ENCODE data around the gene SOS2.

The SOS2 gene

DNA sequence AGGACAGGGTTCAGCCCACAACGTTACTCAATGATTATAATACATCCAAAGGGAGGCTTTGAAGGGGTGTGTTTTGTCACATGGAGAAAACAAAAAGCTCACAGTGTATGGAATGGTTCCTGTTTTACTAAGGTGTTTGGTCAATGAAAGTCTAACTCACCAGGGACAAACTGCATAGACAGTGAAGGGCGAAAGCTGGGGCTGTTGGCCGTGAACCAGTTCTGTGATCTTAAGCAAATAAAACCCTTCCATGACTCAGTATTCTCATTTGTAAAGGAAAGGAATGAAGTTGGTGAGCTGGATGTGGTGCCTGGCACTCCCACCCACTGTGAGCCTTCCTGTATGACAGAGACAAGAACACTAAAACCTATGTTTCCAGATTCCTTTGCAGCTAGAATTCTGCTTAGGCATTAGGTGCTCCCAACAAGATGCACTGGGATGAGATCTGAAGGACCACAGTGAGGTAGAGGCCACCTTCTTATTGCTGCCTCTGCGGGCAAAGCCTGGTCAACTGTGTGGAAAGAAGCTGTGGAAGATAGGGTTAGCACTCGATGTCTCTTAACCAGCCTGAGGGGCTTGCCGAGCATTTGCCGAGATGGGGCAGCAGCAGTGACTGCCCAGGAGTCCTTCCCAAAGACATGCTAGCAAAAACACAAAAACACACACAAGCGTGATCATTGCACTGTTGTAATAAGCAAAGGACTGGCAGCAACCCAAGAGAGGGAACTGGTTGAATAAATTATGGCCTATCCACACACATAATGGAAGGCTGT is 163.5 kb downstream of the SOS2 start:
- no peak overlapping the region for H3K27ac Mint-ChIP-seq
- H3K9me3 Mint-ChIP-seq = no peaks in the 10 kb centered on the region
- ATAC-seq = no peak
- H3K4me3 Mint-ChIP-seq = no peak overlapping the region
- H3K4me1 Mint-ChIP-seq = peaks cover 83% of the 10 kb centered on the region
- DNase-seq = no peak
- H3K27me3 Mint-ChIP-seq = no peaks in the 10 kb centered on the region
